Lower lobe of right lung (tissue), 2 donors: ENCODE data around the gene GATC. TPM values are rescaled to one million over a fixed set of nuclear protein-coding genes. Genes with fewer than 3 reads are reported as not detected.
A peak's percentile ranks its signal among the peaks of the same experiment; 100 is the strongest.

Source experiments
- ATAC-seq, 2 donors: fragments of 200-7000 bp; cut with Tn5 transposase; one replicate each; pipeline ENCODE4 v1.9.1; 2020 to 2022; ENCODE audit warnings: mild to moderate bottlenecking in 2 of 2, moderate library complexity in 2 of 2
- DNase-seq: peaks from one replicate; pipeline ENCODE4 v3.0.0-alpha.2; 2020
- H3K27ac ChIP-seq: fragments of 200-600 bp; one replicate; pipeline ENCODE4 v1.8.0; 2022
- H3K27me3 ChIP-seq: fragments of 200-600 bp; one replicate; pipeline ENCODE4 v1.8.0; 2022; ENCODE audit warnings: low read depth
- H3K36me3 ChIP-seq: fragments of 200-600 bp; one replicate; pipeline ENCODE4 v1.8.0; 2022; ENCODE audit warnings: mild to moderate bottlenecking
- H3K4me1 ChIP-seq: fragments of 200-600 bp; one replicate; pipeline ENCODE4 v1.8.0; 2022
- H3K4me3 ChIP-seq: fragments of 200-600 bp; one replicate; pipeline ENCODE4 v1.8.0; 2022; ENCODE audit warnings: mild to moderate bottlenecking
- H3K9me3 ChIP-seq: fragments of 200-600 bp; one replicate; pipeline ENCODE4 v1.8.0; 2022
- intact Hi-C: fragments of 100-400 bp; cut with DNase I; formaldehyde crosslinking; loops from one replicate; pipeline ENCODE4 v1.11.0; 2022
- total RNA-seq: library from RNA; stranded (reverse); fragmentation: NEBNext Ultra II Directional; extraction: Animal tissue kit (Norgen Biotek cat#: 25700); gene quantifications from one replicate; pipeline ENCODE4 v1.2.1, GENCODE V29; 2021
- TF ChIP-seq, protein P1 (sequence below): fragments of 200-600 bp; IDR thresholded peaks from one replicate; pipeline ENCODE4 v1.8.0; 2022; ENCODE audit warnings: antibody characterized with exemption, mild to moderate bottlenecking
- donor health status: DM: no; HTN: yes; CAD: no; lungs with severe emphysema.

GATC gene
- total RNA-seq, 1 donor from 2014 or later = 31.7 TPM

DNA sequence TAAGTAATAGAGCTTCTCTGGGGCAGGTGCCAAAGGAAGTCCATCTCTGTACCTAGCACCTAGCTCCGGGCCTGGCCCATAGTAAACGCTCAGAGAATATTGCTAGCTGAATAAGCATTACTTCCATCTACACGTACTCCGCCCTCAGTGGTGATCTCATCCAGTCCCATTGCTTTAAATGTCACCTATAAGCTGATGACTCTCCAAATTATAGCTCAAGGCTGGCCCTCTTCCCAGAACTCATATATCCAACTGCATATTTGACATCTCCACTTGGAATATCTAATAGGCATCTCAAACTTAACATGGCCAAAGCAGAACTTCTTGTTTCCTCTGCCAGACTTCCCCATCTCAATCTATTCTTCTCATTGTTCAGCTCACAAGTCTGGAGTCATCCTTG lies 42.8 kb downstream of the GATC start:
- Histone ChIP-seq H3K9me3 (no peaks in the 10 kb centered on the region), H3K27me3 (no peaks in the 10 kb centered on the region), H3K27ac (no peak overlapping the region), H3K4me3 (no peak overlapping the region), H3K36me3 (peaks cover 14% of the 10 kb centered on the region), H3K4me1 (no peaks in the 10 kb centered on the region)
- intact Hi-C loops = no loop called here
- TF ChIP-seq, protein P1, sequence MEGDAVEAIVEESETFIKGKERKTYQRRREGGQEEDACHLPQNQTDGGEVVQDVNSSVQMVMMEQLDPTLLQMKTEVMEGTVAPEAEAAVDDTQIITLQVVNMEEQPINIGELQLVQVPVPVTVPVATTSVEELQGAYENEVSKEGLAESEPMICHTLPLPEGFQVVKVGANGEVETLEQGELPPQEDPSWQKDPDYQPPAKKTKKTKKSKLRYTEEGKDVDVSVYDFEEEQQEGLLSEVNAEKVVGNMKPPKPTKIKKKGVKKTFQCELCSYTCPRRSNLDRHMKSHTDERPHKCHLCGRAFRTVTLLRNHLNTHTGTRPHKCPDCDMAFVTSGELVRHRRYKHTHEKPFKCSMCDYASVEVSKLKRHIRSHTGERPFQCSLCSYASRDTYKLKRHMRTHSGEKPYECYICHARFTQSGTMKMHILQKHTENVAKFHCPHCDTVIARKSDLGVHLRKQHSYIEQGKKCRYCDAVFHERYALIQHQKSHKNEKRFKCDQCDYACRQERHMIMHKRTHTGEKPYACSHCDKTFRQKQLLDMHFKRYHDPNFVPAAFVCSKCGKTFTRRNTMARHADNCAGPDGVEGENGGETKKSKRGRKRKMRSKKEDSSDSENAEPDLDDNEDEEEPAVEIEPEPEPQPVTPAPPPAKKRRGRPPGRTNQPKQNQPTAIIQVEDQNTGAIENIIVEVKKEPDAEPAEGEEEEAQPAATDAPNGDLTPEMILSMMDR = no peak
- ATAC-seq (no peak), DNase-seq (no peak)

DNA sequence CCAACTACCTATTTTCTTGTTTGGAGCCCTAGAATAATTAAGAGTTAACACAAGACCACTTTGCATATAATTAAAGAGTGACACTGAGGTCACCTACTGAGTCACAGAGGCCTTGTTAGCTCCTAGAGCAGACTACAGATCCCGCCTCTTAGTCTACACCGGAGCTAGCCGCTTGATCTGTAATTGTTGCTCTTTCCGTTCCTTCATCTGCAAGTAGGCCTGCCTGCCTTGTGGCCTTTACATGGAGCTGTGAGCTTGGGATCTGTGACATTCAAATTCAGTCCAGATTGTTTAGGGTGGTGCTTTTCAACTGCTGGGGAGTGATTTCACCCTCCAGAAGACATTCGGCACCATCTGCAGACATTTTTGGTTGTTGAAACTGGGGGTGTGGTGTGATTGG lies 44.1 kb downstream of the GATC start:
- peaks cover 10% of the 10 kb centered on the region for H3K4me1 ChIP-seq
- no peak for ATAC-seq
- no peak overlapping the region for H3K27ac ChIP-seq
- TF ChIP-seq, protein P1 = no peak
- H3K9me3 ChIP-seq = no peaks in the 10 kb centered on the region
- DNase-seq = no peak
- intact Hi-C loops = no loop called here
- H3K4me3 ChIP-seq = no peak overlapping the region
- peaks cover 14% of the 10 kb centered on the region for H3K36me3 ChIP-seq
- no peaks in the 10 kb centered on the region for H3K27me3 ChIP-seq

DNA sequence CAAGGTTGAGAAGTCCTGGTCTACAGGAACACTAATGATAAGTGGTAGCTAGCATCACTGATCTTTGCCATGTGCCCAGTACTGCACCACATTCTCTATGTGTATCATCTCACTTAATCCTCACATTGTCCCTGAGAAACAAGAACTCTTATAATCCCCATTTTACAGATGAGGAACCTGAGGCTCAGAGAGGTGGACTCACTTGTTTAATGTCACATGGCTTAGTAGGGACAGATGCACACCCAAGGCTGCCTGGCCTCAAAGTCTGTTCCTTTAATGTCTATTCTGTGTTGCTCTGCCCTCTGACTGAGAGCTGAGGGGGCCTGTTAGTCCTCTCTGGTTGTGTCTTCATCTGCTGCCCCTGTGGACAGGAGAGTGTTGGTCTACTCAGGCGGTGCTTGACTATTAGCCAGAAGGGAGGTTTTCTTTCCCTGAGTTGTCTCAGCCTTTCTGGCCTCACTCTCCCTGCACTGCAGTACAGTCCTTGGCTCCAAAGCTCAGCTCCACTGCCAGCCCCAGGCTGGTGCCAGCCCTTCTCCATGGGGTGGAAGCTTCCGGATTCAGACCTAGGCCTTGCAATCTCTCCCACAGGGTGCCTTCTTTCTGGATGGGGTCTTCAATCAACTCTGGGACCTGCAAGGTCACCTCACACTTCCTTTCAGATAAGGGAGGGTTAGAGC lies 44.7 kb downstream of the GATC start:
- TF ChIP-seq, protein P1 = no peak
- H3K27me3 ChIP-seq = no peaks in the 10 kb centered on the region
- H3K36me3 ChIP-seq = peaks cover 14% of the 10 kb centered on the region
- H3K4me3 ChIP-seq = no peak overlapping the region
- H3K4me1 ChIP-seq = peaks cover 10% of the 10 kb centered on the region
- no peaks in the 10 kb centered on the region for H3K9me3 ChIP-seq
- no peak for ATAC-seq
- DNase-seq = no peak
- intact Hi-C loops = no loop called here
- no peak overlapping the region for H3K27ac ChIP-seq

DNA sequence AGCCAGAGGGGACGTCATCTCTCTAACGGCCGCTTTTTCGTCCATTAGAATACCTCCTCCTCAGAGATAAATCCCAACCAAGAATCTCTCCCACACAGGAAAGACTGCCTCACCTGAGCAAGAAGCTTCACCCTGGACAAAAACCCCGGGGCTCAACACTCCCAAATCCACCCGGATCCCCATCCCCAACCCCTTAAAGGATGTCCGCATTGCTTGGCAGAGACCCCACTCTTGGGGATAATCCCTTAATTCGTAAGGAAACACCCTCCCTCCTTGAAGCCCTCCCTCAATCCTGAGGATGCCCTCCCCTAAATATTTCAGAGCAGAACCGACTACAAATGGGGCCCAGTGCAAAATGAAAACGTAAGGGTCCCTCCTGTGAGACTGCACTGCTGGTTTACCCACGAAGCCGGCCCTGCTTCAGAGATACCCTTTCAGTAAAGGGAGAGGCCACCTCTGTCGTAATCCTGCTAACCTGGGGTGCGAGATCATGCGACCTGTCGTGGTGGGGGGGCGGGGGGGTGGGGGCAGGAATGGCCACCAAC lies 49.0 kb downstream of the GATC start:
- Histone ChIP-seq H3K9me3 (no peaks in the 10 kb centered on the region), H3K4me1 (peaks cover 24% of the 10 kb centered on the region), H3K36me3 (peaks cover 39% of the 10 kb centered on the region), H3K4me3 (peak overlapping the region; percentile 93), H3K27ac (peak overlapping the region; percentile 81), H3K27me3 (no peaks in the 10 kb centered on the region)
- ATAC-seq (peak; percentile 7 to 20), DNase-seq (no peak)
- intact Hi-C loops = no loop called here
- TF ChIP-seq, protein P1 = no peak

DNA sequence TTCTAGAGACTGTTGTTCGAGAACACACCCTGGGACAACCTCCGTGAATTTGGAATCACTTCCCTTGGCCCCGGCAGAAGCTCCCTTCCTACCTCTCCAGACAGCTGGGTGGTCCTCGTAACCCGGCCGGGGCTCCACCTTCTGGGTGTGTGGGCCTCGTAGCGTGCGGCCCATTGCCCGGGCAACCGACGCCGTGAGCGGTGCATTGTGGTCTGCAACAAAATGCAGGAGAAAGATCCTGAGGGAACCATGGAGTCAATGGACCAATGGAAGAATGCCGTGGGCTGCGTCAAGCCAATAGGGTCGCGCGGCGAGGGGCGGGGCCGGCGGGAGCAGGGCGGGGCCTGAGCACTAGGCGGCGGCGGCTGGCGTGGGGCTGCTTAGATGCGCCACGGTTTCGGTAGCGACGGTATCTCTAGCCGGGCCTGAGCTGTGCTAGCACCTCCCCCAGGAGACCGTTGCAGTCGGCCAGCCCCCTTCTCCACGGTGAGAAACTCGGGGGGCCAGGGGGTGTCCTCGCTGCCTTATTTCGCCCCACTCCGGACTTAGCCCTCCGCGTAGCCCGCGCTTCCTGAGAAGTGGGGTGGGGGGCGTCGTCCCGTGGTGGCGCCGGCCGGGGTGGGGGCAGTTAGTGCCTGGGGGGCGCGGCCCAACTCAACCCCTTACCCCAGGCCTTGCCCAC lies 49.6 kb downstream of the GATC start, which contains the start of gene DYNLL1:
Gene DYNLL1 (plus strand): TSS at position 383 of the 682 bp plus-strand sequence. CDS start 309 bp downstream, outside the sequence.
- Histone ChIP-seq H3K9me3 (no peaks in the 10 kb centered on the region), H3K27ac (peak within 1 kb of the TSS; percentile 81), H3K36me3 (peaks cover 41% of the 10 kb centered on the region), H3K27me3 (no peaks in the 10 kb centered on the region), H3K4me3 (peak within 1 kb of the TSS; percentile 93), H3K4me1 (peaks cover 24% of the 10 kb centered on the region)
- peak; percentile 96 for DNase-seq
- TF ChIP-seq, protein P1 = peak; percentile 14
- ATAC-seq = peak; percentile 99 to 100
- intact Hi-C loops = no loop called here
